AG09319 (cell line): Measurements from ENCODE around the gene SGMS1.

Source experiments
- DNase-seq: peaks from one replicate; pipeline ENCODE4 v3.0.0-alpha.2; 2010; ENCODE audit warnings: low read depth; ENCODE audit errors: extremely low read depth
- CTCF ChIP-seq: IDR thresholded peaks from 2 replicates; pipeline ENCODE4 v1.5.1; 2011; ENCODE audit warnings: low read depth, mild to moderate bottlenecking, inconsistent platforms, low read length, moderate library complexity

The SGMS1 gene

DNA sequence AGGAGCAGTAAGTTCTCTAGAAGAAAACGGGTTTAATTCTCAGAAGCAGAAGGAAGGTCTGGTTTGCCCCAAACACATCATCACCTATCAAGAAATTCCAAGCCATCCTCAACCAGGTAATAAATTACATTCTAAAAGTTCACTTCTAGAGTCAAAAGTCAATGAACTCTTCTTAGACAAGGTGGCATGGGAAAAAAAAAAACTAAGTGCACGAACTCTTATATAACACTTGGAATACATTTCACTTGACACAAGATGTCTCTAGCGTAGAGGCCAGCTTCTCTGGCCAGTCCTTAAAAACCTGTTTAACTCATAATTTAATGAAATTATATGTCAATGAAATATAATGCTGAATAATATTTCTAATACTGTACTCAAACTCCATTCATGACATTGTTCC is 200.3 kb downstream of the SGMS1 start:
- TF ChIP-seq CTCF, result no peak
- no peak for DNase-seq

- TF ChIP-seq CTCF, result no peak
- DNase-seq, result no peak
These were observed 201.5 kb downstream of the SGMS1 start for GRCh38 chr10:50422259-50422658.

GRCh38 chr10:50421026-50421719 is 202.6 kb downstream of the SGMS1 start:
- no peak for DNase-seq
- TF ChIP-seq CTCF, result peak; percentile 49

DNA sequence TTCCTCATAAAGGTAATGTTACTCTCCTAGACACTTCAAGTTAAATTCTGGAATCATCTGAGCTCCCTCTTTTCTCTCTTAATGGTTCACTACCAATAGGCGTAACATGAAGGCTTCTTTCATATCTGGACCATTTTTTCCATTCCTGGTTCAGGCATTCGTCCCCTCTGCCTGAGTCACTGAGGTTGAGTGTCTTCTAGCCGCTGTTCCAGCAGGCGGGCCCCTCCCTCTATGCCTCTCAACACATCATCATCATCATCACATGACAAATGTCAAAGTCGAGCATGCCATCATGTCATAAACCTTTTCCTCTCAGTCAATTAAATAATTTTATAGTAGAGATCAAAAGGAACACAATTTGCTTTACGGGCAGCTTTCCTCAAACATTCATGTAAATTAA is 203.6 kb downstream of the SGMS1 start:
- no peak for DNase-seq

DNA sequence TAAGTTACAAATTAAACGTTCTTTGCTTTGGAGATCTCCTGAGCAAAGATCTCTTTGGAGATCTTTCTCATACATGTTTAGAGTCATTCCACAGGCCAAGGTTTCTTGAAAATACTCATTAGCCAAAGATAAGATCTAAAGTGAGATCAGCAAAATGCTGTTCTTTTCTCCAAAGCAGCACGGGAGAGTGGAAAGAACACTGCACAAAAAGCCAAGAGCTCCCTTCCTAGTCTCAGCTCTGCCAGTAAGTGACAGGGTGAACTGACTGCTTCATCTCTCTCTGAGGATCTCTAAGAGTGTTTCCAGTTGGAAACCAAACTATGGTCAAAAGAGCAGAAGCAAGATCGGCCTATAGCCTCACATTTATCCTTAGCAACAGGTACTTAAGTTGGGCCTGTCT is 204.0 kb downstream of the SGMS1 start:
- DNase-seq, result no peak
- no peak for TF ChIP-seq CTCF

More for the DNA sequence above, 203.6 kb downstream of the SGMS1 start:
- no peak for TF ChIP-seq CTCF

GRCh38 chr10:50419091-50419490 is 204.7 kb downstream of the SGMS1 start:
- no peak for DNase-seq
- no peak for TF ChIP-seq CTCF

DNA sequence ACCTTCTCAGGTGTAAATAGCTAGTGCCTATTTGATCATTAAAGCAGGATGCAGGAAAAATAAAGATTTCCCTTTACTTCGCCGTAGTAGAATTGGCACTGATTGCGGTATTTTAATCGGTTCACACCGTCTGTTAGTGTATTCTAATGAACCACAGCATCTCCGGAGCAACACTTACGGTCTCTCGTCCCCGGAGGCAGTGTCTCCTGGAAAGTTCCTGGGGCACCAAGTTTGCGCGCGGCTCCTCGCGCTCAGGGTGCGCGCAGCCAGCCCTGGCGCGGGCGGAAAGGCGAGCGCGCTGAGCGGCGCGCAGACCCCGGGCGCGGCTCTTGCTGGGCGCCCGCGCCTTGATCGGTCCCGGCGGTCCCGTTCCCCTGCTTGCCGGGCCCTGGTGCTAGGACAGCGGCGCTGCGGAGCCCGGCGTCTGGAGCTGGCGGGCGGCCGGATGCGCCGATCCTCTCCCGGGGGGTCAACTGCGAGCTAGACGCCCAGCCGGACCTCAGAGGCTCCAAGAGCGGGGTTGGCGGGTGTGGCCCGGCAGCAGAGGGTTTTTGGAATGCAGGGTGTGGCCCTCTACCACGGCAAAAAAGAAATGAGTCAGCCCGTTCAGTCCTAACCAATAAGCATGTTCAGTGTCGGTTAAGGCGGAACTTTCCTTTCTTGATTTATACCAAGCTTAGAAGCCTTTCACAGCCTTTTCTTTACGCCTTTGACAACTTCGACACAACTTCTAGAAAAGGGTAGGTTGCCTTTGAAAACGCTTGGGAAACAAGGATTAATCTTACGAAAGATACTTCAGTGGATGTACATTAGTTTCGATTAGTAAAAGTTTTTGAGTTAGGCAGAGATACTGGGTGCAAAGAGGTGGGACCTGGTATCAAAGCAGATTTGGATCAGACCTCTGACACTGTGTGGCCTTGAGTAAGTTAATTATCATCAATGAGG is 205.6 kb downstream of the SGMS1 start:
- TF ChIP-seq CTCF, result no peak; the same call in 1 of the 2 replicates
- DNase-seq, result peak; percentile 63
